ENCODE measurements around the gene SINHCAF. TPM values are rescaled to one million over a fixed set of nuclear protein-coding genes. Genes with fewer than 3 reads are reported as not detected.

SINHCAF gene
- total and polyA plus RNA-seq, 9 of the 15 experiments (the other 6 are each of a cell fraction or from before 2014, with no cell fraction given): 73.2 to 185 (median 110) TPM

GRCh38 chr12:31325877-31326631 is at the start of gene SINHCAF (continued):
- TF ChIP-seq, protein P1, sequence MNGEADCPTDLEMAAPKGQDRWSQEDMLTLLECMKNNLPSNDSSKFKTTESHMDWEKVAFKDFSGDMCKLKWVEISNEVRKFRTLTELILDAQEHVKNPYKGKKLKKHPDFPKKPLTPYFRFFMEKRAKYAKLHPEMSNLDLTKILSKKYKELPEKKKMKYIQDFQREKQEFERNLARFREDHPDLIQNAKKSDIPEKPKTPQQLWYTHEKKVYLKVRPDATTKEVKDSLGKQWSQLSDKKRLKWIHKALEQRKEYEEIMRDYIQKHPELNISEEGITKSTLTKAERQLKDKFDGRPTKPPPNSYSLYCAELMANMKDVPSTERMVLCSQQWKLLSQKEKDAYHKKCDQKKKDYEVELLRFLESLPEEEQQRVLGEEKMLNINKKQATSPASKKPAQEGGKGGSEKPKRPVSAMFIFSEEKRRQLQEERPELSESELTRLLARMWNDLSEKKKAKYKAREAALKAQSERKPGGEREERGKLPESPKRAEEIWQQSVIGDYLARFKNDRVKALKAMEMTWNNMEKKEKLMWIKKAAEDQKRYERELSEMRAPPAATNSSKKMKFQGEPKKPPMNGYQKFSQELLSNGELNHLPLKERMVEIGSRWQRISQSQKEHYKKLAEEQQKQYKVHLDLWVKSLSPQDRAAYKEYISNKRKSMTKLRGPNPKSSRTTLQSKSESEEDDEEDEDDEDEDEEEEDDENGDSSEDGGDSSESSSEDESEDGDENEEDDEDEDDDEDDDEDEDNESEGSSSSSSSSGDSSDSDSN (IDR thresholded peaks at IDR 0.05; ENCODE audit: borderline replicate concordance in 1 of 2, low read depth in 2 of 2, low read length in 2 of 2): peak in 1 of 2 experiments; percentile 70; a peak in 1 of 4 replicates
- TF ChIP-seq SP1 (CRISPR knock-in tag; IDR thresholded peaks at IDR 0.05): peak; percentile 68; the same call in 1 of the 2 replicates
- TF ChIP-seq ID3 (CRISPR knock-in tag; IDR thresholded peaks at IDR 0.05): no peak
- peak; percentile 37; the same call in 1 of the 2 replicates for TF ChIP-seq ID3 (tag; IDR thresholded peaks at IDR 0.05)
- no peak for TF ChIP-seq ZBTB9 (CRISPR knock-in tag; IDR thresholded peaks at IDR 0.05)
- TF ChIP-seq CREB1 (IDR thresholded peaks at IDR 0.05): peak; percentile 49; the same call in 1 of the 2 replicates
- peak; percentile 60 for TF ChIP-seq CREB1 (CRISPR knock-in tag; IDR thresholded peaks at IDR 0.05)
- TF ChIP-seq ILK (tag; IDR thresholded peaks at IDR 0.05; ENCODE audit: borderline replicate concordance, low read depth): no peak
- no peak for TF ChIP-seq JUNB (CRISPR knock-in tag; conservative IDR thresholded peaks at IDR 0.05)
- TF ChIP-seq C11orf30 (IDR thresholded peaks at IDR 0.05; ENCODE audit: low read depth): no peak
- TF ChIP-seq MGA (IDR thresholded peaks at IDR 0.05): peak; percentile 60

Data from K562 (cell line).